Activated CD4-positive, alpha-beta T cell treated with anti-CD3 and anti-CD28 coated beads for 4 hours (primary cell): ENCODE measurements around the gene ZKSCAN2.

ENCODE experiments used
- DNase-seq, 2 donors: peaks; one replicate each; pipeline ENCODE4 v3.0.0-alpha.2; 2020

Gene ZKSCAN2

DNA sequence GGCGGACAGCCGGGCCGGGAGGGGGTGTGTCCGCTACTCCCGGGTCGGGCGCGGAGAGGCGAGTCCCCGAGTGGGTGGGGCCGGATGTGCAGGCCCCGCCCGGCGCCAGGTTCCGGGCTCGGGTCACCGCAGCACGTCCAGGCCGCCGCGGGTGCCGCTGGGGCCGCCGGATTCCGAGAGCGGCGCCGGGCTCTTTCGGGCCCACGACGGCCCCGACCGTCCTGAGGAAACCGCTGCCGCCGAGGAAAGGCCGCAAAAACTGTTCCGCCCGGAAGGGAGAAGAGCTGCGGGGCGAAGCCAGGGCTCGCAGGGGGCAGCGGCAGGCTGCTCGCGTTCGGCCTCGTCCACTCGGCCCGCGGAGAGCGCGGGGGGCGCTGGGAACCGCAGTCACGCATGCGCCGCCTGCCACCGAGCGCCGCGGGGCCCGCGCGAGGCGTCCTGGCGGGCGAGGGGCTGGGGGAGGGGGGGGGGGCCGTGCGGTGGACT lies at the start of gene ZKSCAN2:
Gene ZKSCAN2, minus strand, starts transcription at position 376 of the 486 bp plus-strand sequence. CDS start 718 bp downstream, outside the sequence.
- peak; percentile 74 to 80 for DNase-seq

GRCh38 chr16:25299792-25300590 lies 42.3 kb upstream of the ZKSCAN2 start:
- DNase-seq, result no peak

DNA sequence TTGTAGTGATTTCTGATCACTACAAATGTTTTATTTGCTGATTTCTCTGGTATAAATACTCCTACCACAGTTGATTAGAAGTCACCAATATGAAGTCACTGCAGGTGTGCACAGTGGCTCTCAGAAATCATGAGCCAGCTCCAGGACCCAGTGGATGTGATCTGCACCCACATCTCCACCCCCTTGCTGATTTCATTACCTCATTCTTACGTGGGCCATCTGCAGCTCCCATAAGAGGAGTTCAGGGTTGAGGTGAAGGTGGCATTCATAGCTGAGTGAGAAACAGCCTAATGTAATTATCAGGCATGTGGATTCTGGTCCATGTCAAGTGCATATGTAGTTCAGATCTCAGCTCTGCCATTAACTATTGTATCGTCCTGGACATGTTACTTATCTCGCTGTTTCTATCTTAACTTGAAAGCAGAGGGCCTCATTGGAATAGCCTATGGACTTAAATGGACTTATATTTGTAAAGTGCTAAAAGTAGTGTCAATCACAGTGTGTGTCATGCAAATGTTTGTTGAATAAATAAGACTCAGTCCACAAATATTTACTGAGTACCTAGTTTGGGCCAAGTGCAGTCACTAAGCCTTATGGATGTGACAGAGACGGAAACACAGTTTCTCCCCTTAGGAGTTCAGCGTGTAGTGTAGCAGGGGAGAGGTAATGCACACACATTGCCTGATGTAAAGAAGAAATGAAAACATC lies 40.7 kb upstream of the ZKSCAN2 start:
- no peak for DNase-seq

- no peak for DNase-seq
Observed at GRCh38 chr16:25297151-25297787, 39.6 kb upstream of the ZKSCAN2 start.

DNA sequence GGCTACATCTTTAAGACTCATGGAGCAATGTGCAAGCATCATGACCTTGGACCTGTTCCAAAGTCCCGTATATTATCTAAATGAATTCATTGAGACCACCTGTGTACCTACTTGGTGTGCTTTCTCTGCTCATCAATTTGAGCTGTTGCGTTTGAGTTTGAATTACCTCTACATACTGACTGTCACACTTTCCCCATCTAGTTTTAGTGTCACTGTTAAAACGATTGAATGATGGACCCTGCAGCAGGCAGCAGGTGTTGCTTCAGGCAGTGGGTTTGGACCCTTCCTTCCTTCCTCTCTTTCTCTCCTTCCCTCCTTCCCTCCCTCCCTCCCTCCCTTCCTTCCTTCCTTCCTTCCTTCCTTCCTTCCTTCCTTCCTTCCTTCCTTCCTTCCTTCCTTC lies 33.9 kb upstream of the ZKSCAN2 start:
- no peak for DNase-seq

GRCh38 chr16:25289466-25289865 lies 31.8 kb upstream of the ZKSCAN2 start:
- DNase-seq, result no peak

DNA sequence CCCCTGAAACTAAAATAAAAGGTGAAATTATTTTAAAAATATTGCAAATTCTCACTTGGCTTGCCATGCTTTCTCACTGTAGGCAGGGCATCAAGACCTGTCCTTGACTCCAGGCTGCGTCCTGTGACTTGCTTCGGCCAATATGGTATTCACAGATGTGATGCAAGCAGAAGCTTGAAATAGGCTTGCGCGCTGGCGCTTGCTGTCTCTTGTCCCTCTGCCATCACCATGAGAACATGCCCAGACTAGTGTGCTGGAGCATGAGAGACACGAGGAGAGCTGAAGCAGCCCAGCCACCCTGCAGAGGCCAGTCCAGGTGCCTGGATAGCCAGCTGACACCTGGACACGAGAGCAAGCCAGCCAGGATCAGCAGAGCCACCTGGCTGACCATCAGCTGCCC lies 21.8 kb upstream of the ZKSCAN2 start:
- DNase-seq, result no peak

DNA sequence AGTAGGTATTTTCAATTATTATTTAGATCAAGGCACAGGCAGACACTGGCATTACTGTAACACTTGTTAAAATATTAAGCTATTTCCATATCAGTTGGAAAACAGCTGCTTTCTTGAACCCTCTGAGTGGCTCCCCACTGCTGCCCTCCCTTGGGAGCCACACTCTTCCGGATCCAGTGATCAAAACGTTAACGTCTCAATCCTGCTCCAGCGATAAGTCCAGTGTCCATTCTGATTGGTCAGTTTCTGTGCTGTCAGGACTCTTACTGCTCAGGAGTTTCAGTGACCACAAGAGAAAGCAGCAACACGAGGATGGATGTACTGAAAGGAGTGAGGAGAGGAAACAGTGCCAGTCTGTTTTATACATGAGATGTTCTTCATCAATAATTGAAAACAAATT lies 13.8 kb upstream of the ZKSCAN2 start:
- no peak for DNase-seq

- DNase-seq, result no peak
Observed at GRCh38 chr16:25270577-25270976, 12.9 kb upstream of the ZKSCAN2 start.

- no peak for DNase-seq
Observed at GRCh38 chr16:25269879-25270278, 12.2 kb upstream of the ZKSCAN2 start.

DNA sequence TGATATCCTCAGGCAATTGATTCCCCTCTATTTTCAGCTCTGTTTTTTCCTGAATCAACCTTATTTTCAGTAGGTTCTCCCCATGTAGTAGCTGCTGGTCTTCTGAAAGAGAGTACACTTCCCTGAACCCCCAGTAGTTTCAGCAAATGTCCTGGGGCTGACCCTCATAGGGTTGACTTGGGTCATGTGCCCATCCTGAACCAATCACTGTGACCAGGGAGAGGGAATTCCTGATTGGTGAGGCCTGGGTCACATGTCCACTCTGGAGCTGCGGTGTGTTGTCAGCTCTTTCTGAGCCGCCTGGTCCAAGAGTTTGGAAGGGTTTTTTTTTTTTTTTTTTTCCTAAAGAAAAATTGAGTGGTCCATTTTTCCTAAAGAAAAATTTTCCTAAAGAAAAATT lies 8.3 kb upstream of the ZKSCAN2 start:
- no peak for DNase-seq

DNA sequence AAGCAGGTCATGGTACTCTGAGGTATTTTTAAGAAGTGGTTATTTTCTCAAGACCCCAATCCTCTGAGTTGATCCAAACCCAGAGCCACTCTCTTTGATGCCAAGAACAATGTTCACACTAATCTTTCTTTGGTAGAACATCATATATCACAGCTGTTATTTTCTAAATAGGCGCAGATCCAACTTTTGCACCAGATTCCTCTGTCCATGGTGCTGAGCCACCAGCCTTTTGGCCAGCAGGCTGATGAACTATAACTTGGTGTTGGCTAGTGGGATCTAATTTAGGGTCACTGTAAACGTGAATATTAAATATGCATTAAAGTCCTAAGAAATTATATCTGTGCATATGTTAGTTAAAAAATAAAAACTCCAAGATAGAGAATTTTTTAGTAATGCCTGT lies 7.0 kb upstream of the ZKSCAN2 start:
- no peak for DNase-seq

GRCh38 chr16:25260416-25260815 lies 2.8 kb upstream of the ZKSCAN2 start:
- DNase-seq, result no peak

GRCh38 chr16:25258861-25259179 lies 1.2 kb upstream of the ZKSCAN2 start:
- peak in 1 of 2 donors; percentile 8 for DNase-seq

DNA sequence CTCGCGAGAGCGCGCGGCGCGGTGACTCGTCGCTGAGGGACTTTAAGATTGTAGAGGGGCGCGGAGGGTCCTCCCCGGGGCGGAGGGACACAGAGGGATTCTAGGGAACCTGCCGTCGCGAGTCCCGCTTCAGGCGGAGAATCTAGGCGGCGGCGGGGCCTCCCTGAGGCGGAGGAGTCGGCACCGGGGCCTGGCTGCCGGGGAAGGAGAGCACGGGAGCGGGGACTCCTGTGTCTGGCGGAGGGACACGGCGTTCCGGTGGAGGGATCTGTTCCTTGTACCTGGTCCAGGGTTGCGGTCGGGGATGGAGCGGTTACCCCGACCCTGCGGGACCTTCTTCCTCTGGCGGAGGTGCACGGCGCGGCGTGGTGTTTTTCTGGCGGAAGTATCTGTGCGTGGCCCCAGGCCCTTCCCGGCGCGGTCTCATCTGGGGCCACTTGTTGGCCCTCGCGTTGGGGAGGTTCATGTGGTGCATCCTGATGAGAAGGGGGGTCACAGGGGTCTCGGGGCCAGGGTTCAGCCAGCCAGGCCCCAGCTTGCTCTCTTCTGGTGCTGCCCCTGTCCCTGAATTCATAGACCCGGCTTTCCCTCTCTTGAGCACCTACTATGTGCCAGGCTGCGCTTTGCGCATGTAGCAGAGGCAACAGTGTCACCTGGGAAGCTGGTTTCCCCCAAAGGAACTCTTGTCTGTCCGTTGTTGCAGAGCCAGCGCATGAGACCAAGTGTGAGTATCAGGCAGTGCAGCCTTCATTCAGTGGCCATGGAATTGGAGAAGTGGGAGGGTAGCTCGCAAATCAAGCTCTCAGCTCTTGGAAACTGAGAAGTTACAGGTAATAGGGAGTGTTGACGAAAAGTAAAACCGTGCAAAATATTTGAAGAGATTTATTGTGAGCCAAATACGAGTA lies 563 bp upstream of the ZKSCAN2 start:
- DNase-seq, result peak; percentile 70 to 73

DNA sequence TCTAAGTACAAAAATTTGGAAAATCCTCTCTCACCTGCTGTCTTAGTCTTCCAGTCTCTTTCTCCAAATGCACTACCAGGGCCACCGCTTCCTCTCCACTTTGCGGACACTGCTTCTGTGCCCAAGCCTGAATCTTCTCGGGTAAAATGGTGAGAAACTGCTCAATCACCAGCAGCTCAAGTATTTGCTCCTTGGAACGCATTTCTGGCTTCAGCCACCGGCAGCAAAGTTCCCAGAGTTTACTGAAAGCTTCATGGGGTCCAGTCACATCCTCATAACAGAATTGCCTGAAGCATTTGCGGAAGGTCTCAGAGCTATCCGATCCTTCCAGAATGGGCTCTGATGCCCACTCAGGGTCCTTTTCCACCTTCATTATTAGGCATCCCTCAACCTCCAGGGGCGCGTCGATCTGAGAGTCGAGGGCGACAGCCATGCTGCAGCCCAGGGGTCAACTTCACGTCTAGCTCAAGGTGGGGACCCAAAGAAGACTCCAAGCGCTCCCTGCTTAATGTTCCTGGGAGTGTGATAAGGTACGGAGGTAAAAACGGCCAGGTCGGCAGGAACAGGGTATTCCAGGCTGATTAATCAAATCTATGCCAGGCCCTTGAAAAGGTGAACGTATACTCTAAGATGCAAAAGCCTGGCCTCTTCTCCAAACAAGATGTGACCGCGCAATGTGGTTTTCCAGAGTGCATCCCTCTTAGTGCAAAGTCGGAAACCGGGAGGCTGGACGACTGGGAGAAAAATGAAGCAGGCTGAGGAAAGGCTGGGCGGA lies 763 bp downstream of the ZKSCAN2 start:
- no peak for DNase-seq

DNA sequence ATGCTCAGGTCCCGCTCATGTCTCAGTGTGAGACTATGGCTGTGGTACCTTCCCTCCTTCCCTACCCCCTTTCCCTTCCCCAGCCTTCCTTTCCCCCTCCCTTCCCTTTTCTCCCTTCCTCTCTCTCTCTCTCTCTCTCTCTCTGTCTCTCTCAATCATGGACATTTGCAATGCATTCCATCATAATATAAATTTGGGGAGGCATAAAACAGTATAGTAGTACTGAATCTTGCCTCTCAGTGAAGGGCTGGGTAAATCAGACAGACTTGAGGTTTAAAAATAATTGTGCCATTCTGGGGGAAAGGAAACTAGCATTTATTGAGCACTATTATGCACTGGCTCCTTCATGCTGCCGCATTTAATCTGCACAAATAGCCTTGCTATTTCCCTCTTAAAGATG lies 4.3 kb downstream of the ZKSCAN2 start:
- DNase-seq, result no peak

DNA sequence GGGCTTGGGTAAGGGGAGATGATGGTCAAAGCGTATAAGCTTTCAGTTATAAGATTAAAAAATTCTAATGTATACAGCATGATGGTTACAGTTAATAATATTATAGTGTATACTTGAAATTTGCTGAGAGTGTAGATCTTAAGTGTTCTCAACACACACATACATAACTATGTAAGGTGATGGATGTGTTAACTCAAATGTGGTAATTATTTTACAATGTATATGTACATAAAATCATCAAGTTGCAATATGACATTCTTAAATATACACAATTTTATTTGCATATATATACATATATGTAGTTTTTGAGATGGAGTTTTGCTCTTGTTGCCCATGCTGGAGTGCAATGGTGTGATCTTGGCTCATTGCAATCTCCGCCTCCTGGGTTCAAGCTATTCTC lies 7.2 kb downstream of the ZKSCAN2 start:
- DNase-seq, result no peak

DNA sequence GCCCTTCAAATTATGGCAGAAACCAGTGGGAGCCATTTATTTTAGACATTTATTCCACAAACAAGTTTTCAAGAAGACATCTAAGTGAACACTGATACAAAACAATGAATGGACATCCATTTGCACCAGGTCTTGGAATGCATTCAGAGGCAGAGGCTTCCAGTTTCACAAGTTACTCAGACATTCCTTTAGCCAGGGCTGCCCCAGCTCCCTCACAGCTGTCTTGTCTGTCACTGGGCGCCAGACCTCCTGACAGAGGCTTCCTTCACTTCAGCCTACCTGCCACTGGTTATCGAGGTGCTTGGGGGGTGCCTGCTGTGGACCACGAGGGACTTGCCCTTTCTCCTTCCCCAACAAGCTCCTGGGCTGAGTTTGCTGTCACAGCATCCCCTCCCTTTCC lies 21.7 kb downstream of the ZKSCAN2 start:
- DNase-seq, result no peak

DNA sequence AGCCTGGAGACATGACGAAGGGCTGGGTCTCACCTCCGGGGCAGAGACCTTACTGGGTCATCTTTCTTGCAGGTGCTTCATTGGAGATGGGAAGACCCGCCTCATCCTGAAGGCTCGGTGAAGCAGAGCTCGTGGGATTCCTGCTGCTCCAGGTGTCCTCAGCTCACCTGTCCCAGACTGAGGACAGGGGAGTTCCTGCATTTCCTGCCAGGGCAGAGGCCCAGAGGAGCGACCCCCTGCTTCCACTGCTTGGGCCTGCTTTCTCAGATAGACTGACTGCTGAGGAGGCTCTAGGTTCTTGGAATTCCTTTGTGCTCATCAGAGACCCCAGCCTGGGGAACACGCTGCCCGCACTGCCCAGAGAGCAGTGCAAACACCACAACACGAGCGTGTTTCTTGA lies 29.3 kb downstream of the ZKSCAN2 start:
- DNase-seq, result no peak

- DNase-seq, result no peak
Observed at GRCh38 chr16:25224731-25225319, 32.8 kb downstream of the ZKSCAN2 start.

DNA sequence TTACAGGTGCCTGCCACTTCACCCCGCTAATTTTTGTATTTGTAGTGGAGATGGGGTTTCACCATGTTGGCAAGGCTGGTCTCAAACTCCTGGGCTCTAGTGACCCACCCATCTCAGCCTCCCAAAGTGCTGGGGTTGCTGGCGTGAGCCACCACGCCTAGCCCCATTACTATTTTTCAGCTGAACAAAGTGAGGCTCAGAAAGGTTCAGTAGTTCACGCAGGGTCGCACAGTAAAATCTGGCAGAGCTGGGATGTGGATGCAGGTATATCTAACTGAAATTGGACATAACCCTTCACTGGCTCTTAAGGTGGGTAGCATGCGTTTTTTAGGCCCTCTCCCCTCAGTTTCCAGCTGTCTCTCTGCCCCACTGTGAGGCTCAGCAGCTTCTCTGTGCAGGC lies 33.7 kb downstream of the ZKSCAN2 start:
- DNase-seq, result no peak
